WTC11 (cell line): ENCODE data around the gene GJD3. TPM values are rescaled to one million over a fixed set of nuclear protein-coding genes. Genes with fewer than 3 reads are reported as not detected.

ENCODE experiments used
- ATAC-seq: fragments of 200-7000 bp; cut with Tn5 transposase; 2 replicates; pipeline ENCODE4 v1.10.0; 2021; ENCODE audit warnings: mild to moderate bottlenecking, moderate library complexity
- CTCF ChIA-PET: fragments of 300-600 bp; sonication (Branson Sonifier 250); formaldehyde crosslinking; loops from one replicate; lab custom pipeline; 2021; ENCODE audit warnings: antibody characterized with exemption; lab: Charles Lee
- POLR2A ChIA-PET: fragments of 350-600 bp; sonication (Branson Sonifier 250); formaldehyde crosslinking; loops from one replicate; lab custom pipeline; 2021; ENCODE audit warnings: antibody characterized with exemption; lab: Charles Lee
- DNase-seq: peaks from one replicate; pipeline ENCODE4 v3.0.0; 2021; ENCODE audit warnings: low spot score
- H3K27ac Mint-ChIP-seq: 2 replicates; pipeline ENCODE4 v1.8.0; 2021; ENCODE audit warnings: mixed read lengths
- H3K27me3 Mint-ChIP-seq: 2 replicates; pipeline ENCODE4 v1.8.0; 2021; ENCODE audit warnings: low read depth, mild to moderate bottlenecking, moderate library complexity, mixed read lengths
- H3K36me3 Mint-ChIP-seq: 2 replicates; pipeline ENCODE4 v1.8.0; 2021; ENCODE audit warnings: mixed read lengths
- H3K4me1 Mint-ChIP-seq: 2 replicates; pipeline ENCODE4 v1.8.0; 2022; ENCODE audit warnings: mixed read lengths
- H3K4me3 Mint-ChIP-seq: 2 replicates; pipeline ENCODE4 v1.8.0; 2021; ENCODE audit warnings: mild to moderate bottlenecking, moderate library complexity, mixed read lengths
- H3K9me3 Mint-ChIP-seq: 2 replicates; pipeline ENCODE4 v1.8.0; 2021; ENCODE audit warnings: mixed read lengths
- ATF1 ChIP-seq: sonication (generic); formaldehyde crosslinking; IDR thresholded peaks from 2 replicates; pipeline ENCODE4 v1.8.1; 2023; ENCODE audit warnings: mild to moderate bottlenecking, moderate library complexity, missing genetic modification reagents
- E2F5 ChIP-seq: sonication (generic); formaldehyde crosslinking; IDR thresholded peaks from 2 replicates; pipeline ENCODE4 v1.8.1; 2022; ENCODE audit warnings: mild to moderate bottlenecking, moderate library complexity, missing genetic modification reagents
- ERG ChIP-seq: fragments of 250-450 bp; sonication (Bioruptor Pico); IDR thresholded peaks from 2 replicates; pipeline ENCODE4 v1.8.0; 2021; ENCODE audit warnings: mild to moderate bottlenecking
- ESRRA ChIP-seq: sonication (generic); formaldehyde crosslinking; IDR thresholded peaks from 2 replicates; pipeline ENCODE4 v1.8.1; 2022; ENCODE audit warnings: mild to moderate bottlenecking, missing genetic modification reagents, borderline replicate concordance
- HMGA2 ChIP-seq: fragments of 250-450 bp; sonication (Bioruptor Pico); IDR thresholded peaks from 2 replicates; pipeline ENCODE4 v1.4.0; 2021; ENCODE audit warnings: mild to moderate bottlenecking, moderate library complexity
- IRF2 ChIP-seq: sonication (generic); formaldehyde crosslinking; IDR thresholded peaks from 2 replicates; pipeline ENCODE4 v1.8.0; 2022; ENCODE audit warnings: low read depth, missing genetic modification reagents, borderline replicate concordance
- KAT7 ChIP-seq: sonication (generic); formaldehyde crosslinking; IDR thresholded peaks from 2 replicates; pipeline ENCODE4 v1.8.1; 2023; ENCODE audit warnings: missing genetic modification reagents, mild to moderate bottlenecking, borderline replicate concordance
- MAX ChIP-seq: sonication (generic); formaldehyde crosslinking; IDR thresholded peaks from 2 replicates; pipeline ENCODE4 v1.8.0; 2022; ENCODE audit warnings: mild to moderate bottlenecking, missing genetic modification reagents
- NR2C2 ChIP-seq: sonication (generic); formaldehyde crosslinking; IDR thresholded peaks from 2 replicates; pipeline ENCODE4 v1.8.0; 2022; ENCODE audit warnings: mild to moderate bottlenecking, missing genetic modification reagents
- OVOL2 ChIP-seq: fragments of 250-450 bp; sonication (Bioruptor Pico); IDR thresholded peaks from 2 replicates; pipeline ENCODE4 v1.9.0; 2021; ENCODE audit warnings: mild to moderate bottlenecking, borderline replicate concordance
- PRDM15 ChIP-seq: sonication (generic); formaldehyde crosslinking; IDR thresholded peaks from 2 replicates; pipeline ENCODE4 v1.8.0; 2022; ENCODE audit warnings: missing genetic modification reagents
- RORB ChIP-seq: fragments of 250-450 bp; sonication (Bioruptor Pico); IDR thresholded peaks from 2 replicates; pipeline ENCODE4 v1.9.0; 2021; ENCODE audit warnings: mild to moderate bottlenecking
- SP1 ChIP-seq: sonication (generic); formaldehyde crosslinking; conservative IDR thresholded peaks from 2 replicates; pipeline ENCODE4 v1.8.1; 2022; ENCODE audit warnings: missing genetic modification reagents
- STAT6 ChIP-seq: sonication (generic); formaldehyde crosslinking; conservative IDR thresholded peaks from 2 replicates; pipeline ENCODE4 v1.8.1; 2023; ENCODE audit warnings: mild to moderate bottlenecking, low read depth, missing genetic modification reagents, moderate library complexity
- TEAD4 ChIP-seq: sonication (generic); formaldehyde crosslinking; IDR thresholded peaks from 2 replicates; pipeline ENCODE4 v1.8.0; 2022; ENCODE audit warnings: mild to moderate bottlenecking, missing genetic modification reagents
- USF2 ChIP-seq: sonication (generic); formaldehyde crosslinking; IDR thresholded peaks from 2 replicates; pipeline ENCODE4 v1.8.1; 2023; ENCODE audit warnings: mild to moderate bottlenecking, missing genetic modification reagents, moderate library complexity
- ZBTB21 ChIP-seq: sonication (generic); formaldehyde crosslinking; IDR thresholded peaks from 2 replicates; pipeline ENCODE4 v1.8.1; 2023; ENCODE audit warnings: mild to moderate bottlenecking, missing genetic modification reagents, borderline replicate concordance
- ZNF138 ChIP-seq: sonication (generic); formaldehyde crosslinking; conservative IDR thresholded peaks from 2 replicates; pipeline ENCODE4 v1.8.1; 2022; ENCODE audit warnings: mild to moderate bottlenecking, moderate library complexity, missing genetic modification reagents
- ZNF219 ChIP-seq: sonication (generic); formaldehyde crosslinking; IDR thresholded peaks from 2 replicates; pipeline ENCODE4 v1.8.0; 2023; ENCODE audit warnings: missing genetic modification reagents, mild to moderate bottlenecking, borderline replicate concordance
- total RNA-seq: library from RNA; stranded (reverse); gene quantifications from 3 replicates; pipeline ENCODE4 v1.2.3, GENCODE V29; 2021

The GJD3 gene
- total RNA-seq, 1 experiment from 2014 or later: 2.3 TPM

- no peak for TF ChIP-seq NR2C2 (CRISPR knock-in tag)
- TF ChIP-seq ESRRA (CRISPR knock-in tag): no peak
- no peak for TF ChIP-seq ZNF219
- no peak for TF ChIP-seq MAX (CRISPR knock-in tag)
- no peak for TF ChIP-seq ZBTB21 (CRISPR knock-in tag)
- no peak for TF ChIP-seq STAT6 (CRISPR knock-in tag)
- TF ChIP-seq, all 79 proteins: peak for 0
- ATAC-seq (no peak), DNase-seq (peak; percentile 7)
- ChIA-PET POLR2A (interaction anchor here (0.9 kb wide), 1 partner anchor 8 kb away, joined by 3 read pairs; no protein-coding TSS in a partner anchor), CTCF (interaction anchor here (1.4 to 3.5 kb wide), 6 partner anchors 8 to 96 kb away, joined by 5 to 117 read pairs (median 43); partner anchors contain the start of genes RARA and WIPF2)
- Mint-ChIP-seq H3K4me1 (peaks cover 69% of the 10 kb centered on the region), H3K4me3 (no peak overlapping the region), H3K9me3 (no peaks in the 10 kb centered on the region), H3K27me3 (peaks cover 22% of the 10 kb centered on the region), H3K36me3 (no peaks in the 10 kb centered on the region), H3K27ac (no peak overlapping the region)
These were observed 49.3 kb downstream of the GJD3 start for GRCh38 chr17:40315206-40315605.

GRCh38 chr17:40314584-40314956 is 50.0 kb downstream of the GJD3 start:
- no peak overlapping the region for H3K27ac Mint-ChIP-seq
- H3K36me3 Mint-ChIP-seq: no peaks in the 10 kb centered on the region
- peak; percentile 4 for DNase-seq
- POLR2A ChIA-PET: no interaction called here
- no peak for TF ChIP-seq USF2 (CRISPR knock-in tag)
- no peak for TF ChIP-seq OVOL2
- no peak for TF ChIP-seq RORB (CRISPR knock-in tag)
- TF ChIP-seq ATF1 (CRISPR knock-in tag): no peak
- TF ChIP-seq KAT7 (CRISPR knock-in tag): no peak
- TF ChIP-seq IRF2 (CRISPR knock-in tag): no peak
- no peak for TF ChIP-seq ERG (CRISPR knock-in tag)
- TF ChIP-seq HMGA2 (CRISPR knock-in tag): no peak
- H3K4me1 Mint-ChIP-seq: peaks cover 69% of the 10 kb centered on the region
- ATAC-seq: no peak
- no peaks in the 10 kb centered on the region for H3K9me3 Mint-ChIP-seq
- H3K27me3 Mint-ChIP-seq: peaks cover 22% of the 10 kb centered on the region
- CTCF ChIA-PET: interaction anchor here (2.3 to 3.5 kb wide), 2 partner anchors 39 to 40 kb away, joined by 12 to 106 read pairs; no protein-coding TSS in a partner anchor
- no peak overlapping the region for H3K4me3 Mint-ChIP-seq

GRCh38 chr17:40313668-40314583 is 50.6 kb downstream of the GJD3 start:
- H3K4me3 Mint-ChIP-seq: no peak overlapping the region; the same call in 1 of the 2 replicates
- ChIA-PET POLR2A (interaction anchor here (0.7 kb wide), 1 partner anchor 1777 kb away, joined by 5 read pairs; no protein-coding TSS in a partner anchor), CTCF (interaction anchor here (0.7 to 2.3 kb wide), 2 partner anchors 41 to 132 kb away, joined by 5 to 12 read pairs; no protein-coding TSS in a partner anchor)
- DNase-seq (peak; percentile 5), ATAC-seq (no peak)
- peaks cover 19% of the 10 kb centered on the region for H3K27me3 Mint-ChIP-seq
- no peaks in the 10 kb centered on the region for H3K36me3 Mint-ChIP-seq
- H3K4me1 Mint-ChIP-seq: peaks cover 67% of the 10 kb centered on the region
- H3K27ac Mint-ChIP-seq: peak overlapping the region; percentile 64; the same call in 1 of the 2 replicates
- no peaks in the 10 kb centered on the region for H3K9me3 Mint-ChIP-seq
- no peak for TF ChIP-seq ZNF219
- no peak for TF ChIP-seq SP1
- no peak for TF ChIP-seq ZNF138 (CRISPR knock-in tag)
- no peak for TF ChIP-seq PRDM15 (CRISPR knock-in tag)
- TF ChIP-seq TEAD4 (CRISPR knock-in tag): no peak
- no peak for TF ChIP-seq NR2C2 (CRISPR knock-in tag)
- no peak for TF ChIP-seq E2F5 (CRISPR knock-in tag)
